ENCODE data around the gene THBS4. TPM values are rescaled to one million over a fixed set of nuclear protein-coding genes. Genes with fewer than 3 reads are reported as not detected.

Gene THBS4
- total RNA-seq, 2 donors from 2014 or later: 13.6 to 50.5 TPM

DNA sequence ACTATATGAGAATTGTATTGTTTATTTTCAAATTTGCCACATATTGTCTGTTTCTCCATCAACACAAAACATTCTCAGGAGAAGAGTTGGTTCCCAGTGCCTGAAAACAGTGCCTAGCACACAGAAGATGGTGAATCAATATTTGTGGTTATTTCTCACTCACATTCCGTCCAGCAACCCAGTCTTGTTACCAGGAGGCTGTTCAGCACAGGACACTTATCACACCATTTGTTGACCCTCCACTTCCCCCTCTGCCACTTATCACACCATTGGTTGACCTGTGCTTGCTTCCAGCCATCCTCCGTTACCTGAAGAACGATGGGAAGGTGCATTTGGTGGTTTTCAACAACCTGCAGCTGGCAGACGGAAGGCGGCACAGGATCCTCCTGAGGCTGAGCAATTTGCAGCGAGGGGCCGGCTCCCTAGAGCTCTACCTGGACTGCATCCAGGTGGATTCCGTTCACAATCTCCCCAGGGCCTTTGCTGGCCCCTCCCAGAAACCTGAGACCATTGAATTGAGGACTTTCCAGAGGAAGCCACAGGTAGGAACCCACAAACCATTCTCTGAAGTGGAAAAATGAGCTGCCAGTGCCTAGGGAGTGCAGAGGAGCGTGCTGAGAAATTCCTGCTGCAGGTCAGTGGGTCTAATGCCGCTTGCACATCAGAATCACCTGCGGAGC, 20.5 kb downstream of the THBS4 start:
- H3K36me3 ChIP-seq (ENCODE audit: control insufficient read depth, insufficient read depth, low read length): no peaks in the 10 kb centered on the region
- no peak overlapping the region for H3K9ac ChIP-seq (ENCODE audit: extremely low read depth, low read length, poor library complexity, severe bottlenecking)
- Mint-ChIP-seq H3K4me1 (peaks cover 8% of the 10 kb centered on the region), H3K27me3 (ENCODE audit: insufficient read depth) (no peaks in the 10 kb centered on the region), H3K4me3 (no peak overlapping the region), H3K27ac (no peak overlapping the region), H3K36me3 (ENCODE audit: low read depth) (no peaks in the 10 kb centered on the region), H3K9me3 (no peaks in the 10 kb centered on the region)
- H3K4me1 ChIP-seq (ENCODE audit: control insufficient read depth, insufficient read depth, low read length): no peaks in the 10 kb centered on the region
- no peak overlapping the region for H3K4me3 ChIP-seq (ENCODE audit: low read length)
- 85% methylated on average over 6 to 11 of the region's 11 CpGs for WGBS, 2 experiments (ENCODE audit: insufficient coverage in 1 of 2, insufficient read length in 1 of 2)
- H3K9me3 ChIP-seq (ENCODE audit: control insufficient read depth, low read length): no peaks in the 10 kb centered on the region
- no peaks in the 10 kb centered on the region for H3K27me3 ChIP-seq (ENCODE audit: control insufficient read depth, insufficient read depth, low read length, poor library complexity, severe bottlenecking)
- DNase-seq: peak; percentile 75
- H3K27ac ChIP-seq (ENCODE audit: low read depth, low read length): no peak overlapping the region
- TF ChIP-seq, protein P1, sequence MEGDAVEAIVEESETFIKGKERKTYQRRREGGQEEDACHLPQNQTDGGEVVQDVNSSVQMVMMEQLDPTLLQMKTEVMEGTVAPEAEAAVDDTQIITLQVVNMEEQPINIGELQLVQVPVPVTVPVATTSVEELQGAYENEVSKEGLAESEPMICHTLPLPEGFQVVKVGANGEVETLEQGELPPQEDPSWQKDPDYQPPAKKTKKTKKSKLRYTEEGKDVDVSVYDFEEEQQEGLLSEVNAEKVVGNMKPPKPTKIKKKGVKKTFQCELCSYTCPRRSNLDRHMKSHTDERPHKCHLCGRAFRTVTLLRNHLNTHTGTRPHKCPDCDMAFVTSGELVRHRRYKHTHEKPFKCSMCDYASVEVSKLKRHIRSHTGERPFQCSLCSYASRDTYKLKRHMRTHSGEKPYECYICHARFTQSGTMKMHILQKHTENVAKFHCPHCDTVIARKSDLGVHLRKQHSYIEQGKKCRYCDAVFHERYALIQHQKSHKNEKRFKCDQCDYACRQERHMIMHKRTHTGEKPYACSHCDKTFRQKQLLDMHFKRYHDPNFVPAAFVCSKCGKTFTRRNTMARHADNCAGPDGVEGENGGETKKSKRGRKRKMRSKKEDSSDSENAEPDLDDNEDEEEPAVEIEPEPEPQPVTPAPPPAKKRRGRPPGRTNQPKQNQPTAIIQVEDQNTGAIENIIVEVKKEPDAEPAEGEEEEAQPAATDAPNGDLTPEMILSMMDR (conservative IDR thresholded peaks at IDR 0.05): no peak

DNA sequence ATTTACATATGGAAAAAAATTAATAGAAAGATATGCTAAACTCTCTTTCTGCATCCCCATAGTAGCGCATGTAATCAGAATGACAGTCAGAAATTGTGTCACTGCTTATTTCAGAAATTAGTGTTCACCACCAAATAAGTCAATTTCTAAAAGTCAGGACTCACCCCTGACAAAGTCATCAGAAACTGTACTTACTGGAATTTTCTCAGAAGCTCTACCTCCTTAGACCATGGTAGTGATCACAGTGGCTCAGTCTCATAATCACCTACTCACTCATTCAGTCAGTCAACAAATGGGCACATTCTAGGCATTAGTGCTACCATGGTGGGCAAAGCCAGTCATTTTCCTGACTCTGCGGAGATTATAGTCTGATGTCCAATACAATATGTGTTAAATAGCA, 22.0 kb downstream of the THBS4 start:
- no peak for DNase-seq
- no peak overlapping the region for H3K27ac Mint-ChIP-seq
- Histone ChIP-seq H3K27me3 (ENCODE audit: control insufficient read depth, insufficient read depth, low read length, poor library complexity, severe bottlenecking) (no peaks in the 10 kb centered on the region), H3K4me1 (ENCODE audit: control insufficient read depth, insufficient read depth, low read length) (no peaks in the 10 kb centered on the region), H3K9ac (ENCODE audit: extremely low read depth, low read length, poor library complexity, severe bottlenecking) (no peak overlapping the region), H3K36me3 (ENCODE audit: control insufficient read depth, insufficient read depth, low read length) (no peaks in the 10 kb centered on the region), H3K27ac (ENCODE audit: low read depth, low read length) (no peak overlapping the region), H3K4me3 (ENCODE audit: low read length) (no peak overlapping the region), H3K9me3 (ENCODE audit: control insufficient read depth, low read length) (no peaks in the 10 kb centered on the region)
- no peaks in the 10 kb centered on the region for H3K36me3 Mint-ChIP-seq (ENCODE audit: low read depth)
- H3K27me3 Mint-ChIP-seq (ENCODE audit: insufficient read depth): no peaks in the 10 kb centered on the region
- H3K4me1 Mint-ChIP-seq: peaks cover 8% of the 10 kb centered on the region
- H3K4me3 Mint-ChIP-seq: no peak overlapping the region
- no peaks in the 10 kb centered on the region for H3K9me3 Mint-ChIP-seq
- WGBS, 2 experiments (ENCODE audit: insufficient coverage in 1 of 2, insufficient read length in 1 of 2): 89 to 97% methylated on average over 2 of the region's 2 CpGs
- TF ChIP-seq, protein P1 (conservative IDR thresholded peaks at IDR 0.05): no peak

DNA sequence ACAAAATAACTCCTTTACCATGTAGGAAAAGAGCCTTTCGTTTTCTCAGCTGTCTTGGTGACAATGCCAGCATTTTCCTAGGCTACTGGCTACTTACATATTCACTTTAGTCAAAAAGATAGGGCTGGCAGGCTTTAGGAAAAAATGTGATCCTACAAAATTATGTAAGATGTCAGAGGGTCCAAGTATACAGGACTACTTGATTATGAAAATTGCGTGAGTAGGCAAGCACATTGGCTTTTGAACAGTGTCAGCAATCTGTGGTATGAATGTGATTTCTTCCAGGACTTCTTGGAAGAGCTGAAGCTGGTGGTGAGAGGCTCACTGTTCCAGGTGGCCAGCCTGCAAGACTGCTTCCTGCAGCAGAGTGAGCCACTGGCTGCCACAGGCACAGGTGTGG, 22.8 kb downstream of the THBS4 start:
- Mint-ChIP-seq H3K4me3 (no peak overlapping the region), H3K27me3 (ENCODE audit: insufficient read depth) (no peaks in the 10 kb centered on the region)
- WGBS, 2 experiments (ENCODE audit: insufficient coverage in 1 of 2, insufficient read length in 1 of 2): 85 to 100% methylated on average over 2 of the region's 2 CpGs

More for the DNA sequence above, 22.8 kb downstream of the THBS4 start:
- H3K27me3 ChIP-seq (ENCODE audit: control insufficient read depth, insufficient read depth, low read length, poor library complexity, severe bottlenecking): no peaks in the 10 kb centered on the region
- H3K9ac ChIP-seq (ENCODE audit: extremely low read depth, low read length, poor library complexity, severe bottlenecking): no peak overlapping the region
- H3K36me3 ChIP-seq (ENCODE audit: control insufficient read depth, insufficient read depth, low read length): no peaks in the 10 kb centered on the region
- H3K27ac Mint-ChIP-seq: no peak overlapping the region
- no peaks in the 10 kb centered on the region for H3K9me3 ChIP-seq (ENCODE audit: control insufficient read depth, low read length)
- H3K4me3 ChIP-seq (ENCODE audit: low read length): no peak overlapping the region
- H3K4me1 ChIP-seq (ENCODE audit: control insufficient read depth, insufficient read depth, low read length): no peaks in the 10 kb centered on the region
- H3K27ac ChIP-seq (ENCODE audit: low read depth, low read length): no peak overlapping the region
- H3K36me3 Mint-ChIP-seq (ENCODE audit: low read depth): no peaks in the 10 kb centered on the region
- TF ChIP-seq, protein P1 (conservative IDR thresholded peaks at IDR 0.05): no peak
- peaks cover 8% of the 10 kb centered on the region for H3K4me1 Mint-ChIP-seq
- no peaks in the 10 kb centered on the region for H3K9me3 Mint-ChIP-seq
- no peak for DNase-seq

Data from endodermal cell (in vitro differentiated cells).